ENCODE data around the gene RHOU.

RHOU gene

DNA sequence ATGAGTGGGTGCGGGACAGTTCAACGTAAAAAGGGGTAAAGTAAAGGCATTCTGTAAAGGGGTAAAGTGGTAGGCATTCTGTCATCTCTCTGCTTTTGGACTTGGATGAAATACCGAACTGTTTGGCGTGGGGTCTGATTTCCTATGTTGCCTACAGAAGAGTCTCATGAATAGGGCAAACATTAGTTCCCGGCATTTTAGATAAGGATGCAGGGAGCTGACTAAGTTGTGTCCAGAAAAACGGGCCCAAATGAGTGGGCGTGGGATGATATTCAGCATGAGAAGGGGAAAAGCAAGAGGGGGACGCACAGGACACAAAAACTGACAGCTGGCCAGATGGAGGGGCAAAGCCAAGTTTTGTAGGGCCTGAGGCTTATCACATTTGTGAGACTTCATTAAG, 2.9 kb upstream of the RHOU start:
- H3K27me3 ChIP-seq (replicated peaks), result peaks cover 22% of the 10 kb centered on the region
- H3K27ac ChIP-seq, result no peak overlapping the region
- in situ Hi-C loops (cut with HindIII; ENCODE audit: low pct_ligation_motif_present, low sequenced_read_pairs), result no loop called here

DNA sequence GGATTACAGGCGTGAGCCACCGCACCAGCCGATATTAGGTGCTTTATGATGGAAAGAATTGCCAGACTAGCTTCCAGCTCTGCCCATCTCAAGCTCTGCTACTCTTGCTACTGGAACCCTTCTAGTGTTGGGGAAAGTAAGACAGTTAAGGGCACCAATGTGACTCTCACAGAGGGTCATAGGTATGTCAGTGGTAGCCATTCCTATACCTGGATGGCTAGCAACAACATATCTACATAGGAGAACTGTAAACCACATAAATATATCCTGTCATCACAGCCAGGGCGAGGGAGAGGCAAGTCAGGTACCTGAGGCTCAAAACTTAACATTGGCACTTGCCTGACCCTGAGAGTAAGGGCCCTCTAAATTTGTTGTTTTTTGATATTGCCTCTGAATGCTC, 1.7 kb upstream of the RHOU start:
- TF ChIP-seq, protein P1, sequence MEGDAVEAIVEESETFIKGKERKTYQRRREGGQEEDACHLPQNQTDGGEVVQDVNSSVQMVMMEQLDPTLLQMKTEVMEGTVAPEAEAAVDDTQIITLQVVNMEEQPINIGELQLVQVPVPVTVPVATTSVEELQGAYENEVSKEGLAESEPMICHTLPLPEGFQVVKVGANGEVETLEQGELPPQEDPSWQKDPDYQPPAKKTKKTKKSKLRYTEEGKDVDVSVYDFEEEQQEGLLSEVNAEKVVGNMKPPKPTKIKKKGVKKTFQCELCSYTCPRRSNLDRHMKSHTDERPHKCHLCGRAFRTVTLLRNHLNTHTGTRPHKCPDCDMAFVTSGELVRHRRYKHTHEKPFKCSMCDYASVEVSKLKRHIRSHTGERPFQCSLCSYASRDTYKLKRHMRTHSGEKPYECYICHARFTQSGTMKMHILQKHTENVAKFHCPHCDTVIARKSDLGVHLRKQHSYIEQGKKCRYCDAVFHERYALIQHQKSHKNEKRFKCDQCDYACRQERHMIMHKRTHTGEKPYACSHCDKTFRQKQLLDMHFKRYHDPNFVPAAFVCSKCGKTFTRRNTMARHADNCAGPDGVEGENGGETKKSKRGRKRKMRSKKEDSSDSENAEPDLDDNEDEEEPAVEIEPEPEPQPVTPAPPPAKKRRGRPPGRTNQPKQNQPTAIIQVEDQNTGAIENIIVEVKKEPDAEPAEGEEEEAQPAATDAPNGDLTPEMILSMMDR (IDR thresholded peaks at IDR 0.05; ENCODE audit: low read depth, low read length, missing control alignments), result no peak
- Histone ChIP-seq H3K36me3 (replicated peaks) (no peaks in the 10 kb centered on the region), H3K27ac (no peak overlapping the region), H3K27me3 (replicated peaks) (peaks cover 24% of the 10 kb centered on the region), H3K4me3 (ENCODE audit: low read depth, low read length) (no peak overlapping the region)
- in situ Hi-C loops (cut with HindIII; ENCODE audit: low pct_ligation_motif_present, low sequenced_read_pairs), result no loop called here
- no peak for DNase-seq

More for the DNA sequence above, 2.9 kb upstream of the RHOU start:
- H3K4me3 ChIP-seq (ENCODE audit: low read depth, low read length), result no peak overlapping the region
- no peak for DNase-seq
- TF ChIP-seq, protein P1 (IDR thresholded peaks at IDR 0.05; ENCODE audit: low read depth, low read length, missing control alignments), result no peak
- H3K36me3 ChIP-seq (replicated peaks), result no peaks in the 10 kb centered on the region

DNA sequence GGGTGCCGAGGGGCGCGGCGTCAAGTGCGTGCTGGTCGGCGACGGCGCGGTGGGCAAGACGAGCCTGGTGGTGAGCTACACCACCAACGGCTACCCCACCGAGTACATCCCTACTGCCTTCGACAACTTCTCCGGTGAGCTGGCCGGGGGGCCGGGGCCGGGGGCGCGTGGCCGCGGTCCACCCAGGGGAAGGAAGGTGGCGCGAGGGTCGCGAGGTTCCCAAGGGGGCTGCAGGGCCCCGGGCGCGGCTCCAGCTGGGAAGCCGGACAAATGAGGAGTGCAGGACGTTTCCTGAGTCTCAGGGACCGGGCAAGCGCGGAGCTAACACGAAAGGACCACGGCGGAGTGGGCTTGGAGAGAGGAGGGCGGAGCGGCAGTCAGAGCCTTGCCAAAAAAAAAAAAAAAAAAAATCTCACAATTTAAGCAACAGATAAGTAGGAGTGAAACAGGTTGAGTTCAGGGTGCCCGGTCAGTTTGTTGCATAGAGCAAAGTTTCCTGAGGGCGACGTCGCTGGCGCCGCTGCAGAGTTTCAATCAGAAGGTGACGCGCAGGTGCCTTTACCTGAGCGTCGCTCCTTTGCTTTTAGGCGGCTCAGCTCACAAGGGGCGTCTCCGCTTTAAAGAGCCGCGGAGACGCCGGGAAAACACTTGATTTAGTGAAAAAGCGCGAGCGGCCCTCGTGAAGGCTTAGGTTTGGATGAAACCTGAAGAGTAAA, 750 bp downstream of the RHOU start:
- Histone ChIP-seq H3K4me3 (ENCODE audit: low read depth, low read length) (peak overlapping the region; percentile 12), H3K36me3 (replicated peaks) (no peaks in the 10 kb centered on the region), H3K27me3 (replicated peaks) (peaks cover 24% of the 10 kb centered on the region), H3K27ac (no peak overlapping the region)
- in situ Hi-C loops (cut with HindIII; ENCODE audit: low pct_ligation_motif_present, low sequenced_read_pairs), result no loop called here
- TF ChIP-seq, protein P1 (IDR thresholded peaks at IDR 0.05; ENCODE audit: low read depth, low read length, missing control alignments), result no peak
- DNase-seq, result no peak

DNA sequence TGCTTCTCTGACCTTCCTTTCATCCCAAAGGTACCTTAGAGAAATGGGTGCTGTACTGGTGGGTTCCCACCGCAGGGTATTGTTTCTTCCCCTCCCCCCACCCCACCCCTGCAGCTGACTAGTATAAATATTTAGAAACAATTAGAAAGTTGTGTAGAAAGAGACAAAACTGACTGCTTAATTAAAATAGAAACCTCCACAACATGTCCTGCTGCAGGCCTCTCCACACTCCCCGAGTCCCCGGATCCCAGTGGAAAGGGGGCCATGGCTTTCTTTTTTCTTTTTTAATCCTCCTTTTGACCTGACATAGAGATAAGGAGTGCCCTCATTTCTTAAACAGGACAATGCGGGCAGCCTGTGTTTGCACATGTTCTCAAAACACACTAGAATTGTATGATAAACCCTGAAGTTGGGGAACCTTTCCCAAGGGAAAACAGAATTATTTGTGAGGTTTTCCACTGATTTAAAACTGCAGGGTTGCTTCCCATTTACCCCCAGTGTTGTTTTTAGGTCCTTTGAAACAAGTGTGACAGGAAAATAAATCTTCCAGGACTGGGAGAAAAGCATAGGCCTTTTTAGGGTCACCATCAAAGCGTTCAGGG, 1.7 kb downstream of the RHOU start:
- no peak overlapping the region for H3K4me3 ChIP-seq (ENCODE audit: low read depth, low read length)
- H3K27ac ChIP-seq, result no peak overlapping the region
- H3K27me3 ChIP-seq (replicated peaks), result peaks cover 24% of the 10 kb centered on the region
- in situ Hi-C loops (cut with HindIII; ENCODE audit: low pct_ligation_motif_present, low sequenced_read_pairs), result no loop called here
- no peaks in the 10 kb centered on the region for H3K36me3 ChIP-seq (replicated peaks)
- no peak for DNase-seq
- TF ChIP-seq, protein P1 (IDR thresholded peaks at IDR 0.05; ENCODE audit: low read depth, low read length, missing control alignments), result no peak

DNA sequence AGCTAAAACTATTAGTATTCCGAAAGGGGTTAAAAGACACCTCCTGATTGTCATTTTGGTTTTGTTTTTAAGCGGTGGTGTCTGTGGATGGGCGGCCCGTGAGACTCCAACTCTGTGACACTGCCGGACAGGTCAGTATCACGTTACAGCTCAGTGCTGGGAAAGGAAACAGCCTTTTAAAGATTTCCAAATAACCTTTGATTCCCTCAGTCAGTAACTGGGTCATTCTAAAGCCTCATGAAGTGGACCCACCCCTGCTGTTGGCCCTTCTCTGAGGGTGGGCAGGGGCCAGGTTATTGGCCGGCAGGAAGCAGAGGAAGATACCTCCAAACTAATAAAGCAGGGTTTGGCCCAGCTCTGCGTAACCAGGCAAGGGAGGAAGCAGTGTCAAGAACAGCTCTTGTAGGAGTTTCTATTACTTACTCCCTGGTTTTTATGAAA, 2.3 kb downstream of the RHOU start:
- TF ChIP-seq, protein P1 (IDR thresholded peaks at IDR 0.05; ENCODE audit: low read depth, low read length, missing control alignments), result no peak
- in situ Hi-C loops (cut with HindIII; ENCODE audit: low pct_ligation_motif_present, low sequenced_read_pairs), result no loop called here
- H3K4me3 ChIP-seq (ENCODE audit: low read depth, low read length), result no peak overlapping the region
- peaks cover 24% of the 10 kb centered on the region for H3K27me3 ChIP-seq (replicated peaks)
- no peak overlapping the region for H3K27ac ChIP-seq
- DNase-seq, result no peak
- H3K36me3 ChIP-seq (replicated peaks), result no peaks in the 10 kb centered on the region

All from brain microvascular endothelial cell (primary cell).